ENCODE measurements around the gene SIDT1. TPM values are rescaled to one million over a fixed set of nuclear protein-coding genes. Genes with fewer than 3 reads are reported as not detected.

The SIDT1 gene
- total and polyA plus RNA-seq, 8 donors, result 0.81 to 142 (median 14.5) TPM

DNA sequence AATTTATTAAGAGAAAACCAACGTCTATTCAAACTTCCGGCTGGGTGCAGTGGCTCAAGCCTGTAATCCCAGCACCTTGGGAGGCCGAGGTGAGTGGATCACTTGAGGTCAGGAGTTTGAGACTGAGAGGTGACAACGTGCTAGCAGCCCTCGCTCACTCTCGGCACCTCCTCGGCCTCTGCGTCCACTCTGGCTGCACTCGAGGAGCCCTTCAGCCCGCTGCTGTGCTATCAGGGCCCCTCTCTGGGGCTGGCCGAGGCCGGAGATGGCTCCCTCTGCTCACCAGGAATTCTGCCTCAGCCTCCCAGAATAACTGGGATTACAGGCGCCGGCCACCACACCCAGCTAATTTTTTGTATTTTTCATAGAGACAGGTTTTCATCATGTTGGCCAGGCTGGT, 105.4 kb downstream of the SIDT1 start:
- Histone ChIP-seq H3K27me3 (no peaks in the 10 kb centered on the region), H3K4me3 (no peak overlapping the region), H3K9me3 (no peaks in the 10 kb centered on the region), H3K27ac (no peak overlapping the region), H3K4me1 (no peaks in the 10 kb centered on the region), H3K36me3 (no peaks in the 10 kb centered on the region)
- TF ChIP-seq POLR2A (IDR thresholded peaks at IDR 0.05) (no peak), POLR2AphosphoS5 (IDR thresholded peaks at IDR 0.05) (no peak), EP300 (IDR thresholded peaks at IDR 0.05) (no peak)
- TF ChIP-seq, protein P1, sequence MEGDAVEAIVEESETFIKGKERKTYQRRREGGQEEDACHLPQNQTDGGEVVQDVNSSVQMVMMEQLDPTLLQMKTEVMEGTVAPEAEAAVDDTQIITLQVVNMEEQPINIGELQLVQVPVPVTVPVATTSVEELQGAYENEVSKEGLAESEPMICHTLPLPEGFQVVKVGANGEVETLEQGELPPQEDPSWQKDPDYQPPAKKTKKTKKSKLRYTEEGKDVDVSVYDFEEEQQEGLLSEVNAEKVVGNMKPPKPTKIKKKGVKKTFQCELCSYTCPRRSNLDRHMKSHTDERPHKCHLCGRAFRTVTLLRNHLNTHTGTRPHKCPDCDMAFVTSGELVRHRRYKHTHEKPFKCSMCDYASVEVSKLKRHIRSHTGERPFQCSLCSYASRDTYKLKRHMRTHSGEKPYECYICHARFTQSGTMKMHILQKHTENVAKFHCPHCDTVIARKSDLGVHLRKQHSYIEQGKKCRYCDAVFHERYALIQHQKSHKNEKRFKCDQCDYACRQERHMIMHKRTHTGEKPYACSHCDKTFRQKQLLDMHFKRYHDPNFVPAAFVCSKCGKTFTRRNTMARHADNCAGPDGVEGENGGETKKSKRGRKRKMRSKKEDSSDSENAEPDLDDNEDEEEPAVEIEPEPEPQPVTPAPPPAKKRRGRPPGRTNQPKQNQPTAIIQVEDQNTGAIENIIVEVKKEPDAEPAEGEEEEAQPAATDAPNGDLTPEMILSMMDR (IDR thresholded peaks at IDR 0.05), result no peak
- intact Hi-C loops (cut with DNase I; ENCODE audit: low total_unique reads), result no loop called here
- DNase-seq, result no peak
- WGBS, 5 donors, result 89 to 96% (median 95%) methylated on average over 11 to 14 of the region's 14 CpGs

- no peak for DNase-seq
- Histone ChIP-seq H3K9me3 (peaks cover 0 to under 1% (median 0%) of the 10 kb centered on the region in 4 donors), H3K4me3 (no peak overlapping the region), H3K4me1 (no peaks in the 10 kb centered on the region), H3K27ac (no peak overlapping the region), H3K36me3 (no peaks in the 10 kb centered on the region), H3K27me3 (no peaks in the 10 kb centered on the region)
- 94 to 98% (median 94%) methylated on average over 3 of the region's 3 CpGs for WGBS, 5 donors
- intact Hi-C loops (cut with DNase I; ENCODE audit: low total_unique reads), result no loop called here
- TF ChIP-seq, protein P1 (IDR thresholded peaks at IDR 0.05), result no peak
These were observed 106.6 kb downstream of the SIDT1 start for GRCh38 chr3:113638910-113639309.

- DNase-seq, result no peak
- WGBS, 5 donors, result 96 to 98% (median 98%) methylated on average over 7 of the region's 7 CpGs
- Histone ChIP-seq H3K9me3 (peaks cover 0 to 21% (median 9%) of the 10 kb centered on the region in 4 donors), H3K36me3 (no peaks in the 10 kb centered on the region), H3K4me1 (no peaks in the 10 kb centered on the region), H3K27me3 (no peaks in the 10 kb centered on the region), H3K4me3 (no peak overlapping the region), H3K27ac (no peak overlapping the region)
- intact Hi-C loops (cut with DNase I; ENCODE audit: low total_unique reads), result no loop called here
- TF ChIP-seq POLR2A (IDR thresholded peaks at IDR 0.05) (no peak), EP300 (IDR thresholded peaks at IDR 0.05) (no peak), POLR2AphosphoS5 (IDR thresholded peaks at IDR 0.05) (no peak)
- TF ChIP-seq, protein P1 (IDR thresholded peaks at IDR 0.05), result no peak
These were observed 111.2 kb downstream of the SIDT1 start for GRCh38 chr3:113643583-113643982.

DNA sequence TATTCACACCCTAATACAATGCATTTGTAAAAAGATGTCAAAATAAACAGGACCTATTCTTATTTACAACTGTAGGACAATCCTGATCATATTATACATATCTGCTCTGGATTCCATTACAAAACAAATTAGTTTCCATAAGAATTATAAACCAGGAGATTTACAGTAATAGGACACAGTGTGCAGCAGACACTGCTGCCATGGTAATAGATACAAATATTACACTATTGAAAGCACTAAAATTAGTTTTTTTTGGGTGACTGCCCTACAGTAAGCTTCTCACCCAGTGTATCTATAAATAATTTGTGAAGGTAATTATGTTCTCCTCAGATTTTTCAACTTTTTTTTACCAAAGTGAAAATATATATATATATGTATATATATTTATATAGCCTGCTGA, 116.2 kb downstream of the SIDT1 start:
- H3K36me3 ChIP-seq, result no peaks in the 10 kb centered on the region
- no peaks in the 10 kb centered on the region for H3K27me3 ChIP-seq
- peaks cover 0 to 21% (median 9%) of the 10 kb centered on the region in 4 donors for H3K9me3 ChIP-seq
- no peaks in the 10 kb centered on the region for H3K4me1 ChIP-seq
- TF ChIP-seq POLR2AphosphoS5 (IDR thresholded peaks at IDR 0.05) (no peak), POLR2A (IDR thresholded peaks at IDR 0.05) (no peak), EP300 (IDR thresholded peaks at IDR 0.05) (no peak)
- TF ChIP-seq, protein P1 (IDR thresholded peaks at IDR 0.05), result no peak
- no peak overlapping the region for H3K4me3 ChIP-seq
- DNase-seq, result no peak
- no peak overlapping the region for H3K27ac ChIP-seq
- intact Hi-C loops (cut with DNase I; ENCODE audit: low total_unique reads), result no loop called here

Data from stomach (tissue), 9 donors.